Stimulated activated CD8-positive, alpha-beta memory T cell treated with anti-CD3 and anti-CD28 coated beads, Interleukin-7, amount 100 ng/mL, for 48 hours (primary cell): ENCODE measurements around the gene MCF2L2.

ENCODE experiments used
- DNase-seq, 2 donors: peaks; one replicate each; pipeline ENCODE4 v3.0.0-alpha.2; 2020; ENCODE audit warnings: low read depth in 1 of 2; ENCODE audit errors: extremely low read depth in 1 of 2

The MCF2L2 gene

DNA sequence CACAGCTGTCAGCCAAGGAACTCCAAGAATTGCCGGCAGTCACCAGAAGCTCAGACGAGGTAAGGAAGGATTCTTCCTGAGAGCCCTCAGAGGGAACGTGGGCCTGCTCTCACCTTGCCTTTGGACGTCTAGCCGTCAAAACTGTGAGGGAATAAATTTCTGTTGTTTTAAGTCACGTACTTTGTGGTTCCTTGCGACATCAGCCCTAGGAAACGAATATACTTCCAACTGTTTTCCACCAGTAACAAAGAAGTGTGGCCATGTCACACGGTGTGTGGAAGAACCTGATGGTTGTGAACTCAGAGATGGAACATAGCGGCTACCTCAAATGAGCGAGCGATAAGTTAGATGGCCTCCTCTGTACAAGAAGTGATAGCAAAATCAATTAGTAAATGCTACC is 216.3 kb downstream of the MCF2L2 start:
- DNase-seq, result no peak

DNA sequence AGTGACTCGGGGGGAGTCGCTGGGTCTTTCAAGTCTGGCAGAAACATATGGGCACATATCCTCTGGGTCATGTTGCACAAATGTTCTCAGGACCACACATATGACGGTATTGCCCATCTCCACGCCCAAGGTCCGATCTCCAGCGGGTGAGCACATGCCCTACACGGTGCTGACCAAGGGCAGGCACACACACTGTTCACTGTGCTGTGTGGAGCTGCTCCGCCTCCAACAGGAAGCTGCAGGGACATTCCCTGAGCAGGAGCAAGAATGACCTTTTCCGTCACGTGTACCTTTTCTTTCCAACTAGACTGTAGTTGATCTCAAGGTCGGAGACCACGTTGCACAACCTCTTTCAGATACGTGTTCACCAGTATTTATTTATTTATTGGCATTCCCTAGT is 217.1 kb downstream of the MCF2L2 start:
- no peak for DNase-seq

DNA sequence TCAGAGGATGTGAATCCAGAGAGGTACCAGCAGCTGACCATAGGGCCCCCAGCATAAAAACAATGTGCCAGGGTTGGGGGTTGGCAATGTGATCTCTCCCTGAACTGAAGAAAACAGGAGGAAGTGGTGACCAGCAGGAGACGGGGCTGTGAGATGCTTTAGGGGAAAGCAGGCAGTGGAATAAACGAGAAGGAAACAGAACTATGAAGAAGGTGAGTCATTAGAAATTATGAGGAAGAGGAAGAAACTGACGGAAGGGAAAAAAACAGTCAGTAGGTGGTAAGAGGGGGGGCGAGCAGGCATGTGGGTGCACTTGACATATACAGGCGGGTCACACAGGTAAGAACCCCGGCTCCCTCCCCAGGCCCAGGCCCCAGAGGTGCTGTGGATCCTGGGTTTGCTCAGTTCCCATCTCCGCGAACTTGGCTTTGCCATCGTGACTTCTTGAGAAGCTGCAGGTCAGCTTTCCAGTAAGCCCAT is 217.5 kb downstream of the MCF2L2 start:
- DNase-seq, result no peak

DNA sequence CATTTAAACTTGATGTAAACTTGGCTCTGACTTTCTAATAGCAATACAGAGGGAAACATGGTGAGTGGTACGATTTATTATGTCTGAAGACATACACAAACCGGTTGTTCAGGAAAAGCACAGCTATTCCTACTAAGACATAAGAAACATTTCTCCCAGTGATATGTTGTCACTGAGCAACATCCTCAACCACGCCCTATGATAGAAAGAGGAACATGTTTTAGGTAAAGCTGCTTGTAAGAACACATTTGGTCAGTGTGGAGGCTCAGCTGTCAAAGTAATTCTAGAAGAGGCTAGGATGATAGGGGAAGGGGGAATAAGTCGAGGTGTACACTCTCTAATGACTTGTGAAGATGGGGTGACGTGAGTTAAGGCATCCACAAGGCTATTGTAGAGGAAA is 218.1 kb downstream of the MCF2L2 start:
- DNase-seq, result no peak

DNA sequence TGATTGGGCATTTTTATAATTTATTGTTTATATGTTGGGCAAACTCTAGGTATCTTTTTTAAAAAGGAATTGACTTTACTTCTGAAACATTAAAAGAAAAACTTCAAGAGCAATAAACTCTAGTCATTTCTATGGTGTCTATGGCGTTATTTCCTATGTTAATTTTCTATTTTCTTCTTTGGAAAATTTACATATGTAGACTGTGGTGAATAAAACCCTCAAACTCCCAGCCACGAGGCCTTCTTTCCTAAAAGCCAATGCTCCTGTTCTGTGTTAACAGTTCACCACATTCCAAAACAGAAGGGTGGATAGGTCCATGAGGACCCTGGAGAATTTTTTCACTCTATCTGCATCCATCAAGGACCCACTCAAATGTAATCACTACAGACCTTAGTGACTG is 219.6 kb downstream of the MCF2L2 start:
- no peak for DNase-seq

DNA sequence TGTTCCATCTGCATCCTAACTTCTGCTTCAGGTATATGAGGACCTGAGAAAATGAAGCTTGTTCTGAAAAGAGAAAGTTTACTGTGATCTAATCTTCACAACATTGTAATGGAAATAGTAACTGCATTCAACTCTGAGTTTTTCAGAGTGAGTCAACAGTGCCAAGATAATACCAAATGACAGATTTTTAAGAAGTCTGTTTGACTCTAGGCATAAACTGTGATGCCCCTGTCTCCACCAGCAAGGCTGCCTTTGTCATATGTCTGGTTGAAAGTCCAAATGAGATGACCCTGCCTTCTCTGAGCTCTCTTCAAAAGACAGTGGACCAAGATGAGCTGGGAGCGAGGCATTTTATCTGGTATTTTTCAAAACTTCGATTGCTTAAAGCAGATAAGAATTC is 220.2 kb downstream of the MCF2L2 start:
- DNase-seq, result no peak

DNA sequence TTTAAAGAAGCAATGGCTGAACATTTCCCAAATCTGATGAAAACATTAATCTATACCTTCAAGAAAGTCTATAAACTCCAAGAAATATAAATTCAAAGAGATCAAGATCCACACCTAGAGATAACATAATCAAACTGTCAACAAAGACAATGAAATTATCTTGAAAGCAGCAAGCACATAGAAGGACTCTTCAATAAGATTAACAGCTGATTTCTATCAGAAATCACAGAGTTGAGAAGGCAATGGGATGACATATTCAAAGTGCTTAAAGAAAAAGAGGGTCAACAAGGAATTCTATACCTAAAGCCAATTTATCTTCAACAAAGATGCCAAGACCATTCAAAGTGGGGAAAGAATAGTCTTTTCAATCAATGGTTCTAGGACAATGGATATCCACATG is 224.7 kb downstream of the MCF2L2 start:
- DNase-seq, result no peak

DNA sequence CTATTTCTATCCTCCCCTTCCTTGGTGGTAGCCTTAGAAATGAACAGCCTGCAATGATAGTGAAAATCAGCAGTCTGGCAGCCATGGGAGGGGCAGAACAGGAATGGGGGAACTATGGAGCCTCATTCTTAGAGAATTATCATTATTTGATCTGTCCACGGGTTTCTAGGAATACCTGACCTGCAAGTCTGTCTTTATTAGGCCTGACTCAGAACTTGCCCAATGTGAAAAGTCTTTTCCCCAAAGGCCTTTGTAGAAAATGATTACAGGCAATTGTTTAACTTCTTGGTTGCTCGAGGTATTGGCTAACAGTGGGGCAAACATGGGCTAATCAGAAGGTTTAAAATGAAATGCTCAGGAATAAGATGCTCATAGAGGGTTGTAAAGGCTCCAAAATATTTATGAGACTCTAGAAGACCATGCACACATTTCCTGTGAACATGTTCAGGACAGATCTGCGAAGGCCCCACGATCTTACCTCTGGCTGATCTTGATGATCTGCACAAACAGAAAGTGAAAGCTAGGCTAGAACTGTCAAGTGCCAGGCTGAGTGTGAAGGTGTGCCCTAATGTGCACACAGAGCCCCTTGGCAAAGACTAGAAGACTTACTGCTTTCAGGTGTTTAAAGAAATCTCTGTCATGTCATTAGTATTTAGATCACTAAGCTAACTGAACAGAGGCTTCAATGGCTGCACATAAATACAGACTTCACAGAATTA is 226.3 kb downstream of the MCF2L2 start:
- no peak for DNase-seq

DNA sequence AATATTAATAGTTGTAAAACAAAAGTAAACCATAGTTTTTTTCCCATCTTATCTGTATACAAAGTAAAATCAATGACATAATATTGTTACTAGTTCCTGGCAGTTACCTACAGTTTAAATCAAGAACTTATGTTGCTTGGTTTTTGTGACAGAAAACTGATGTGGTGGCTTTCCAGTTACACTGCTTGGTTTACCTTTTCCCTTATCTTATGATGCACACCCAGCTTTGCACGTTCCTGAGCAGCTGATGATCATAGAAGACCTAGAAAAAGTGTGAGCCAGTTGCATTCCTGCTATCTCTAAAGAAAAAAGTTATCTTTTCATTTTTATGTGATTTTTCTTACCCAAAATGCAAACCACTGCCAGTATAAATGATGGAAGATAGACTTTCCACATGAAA is 229.5 kb downstream of the MCF2L2 start:
- no peak for DNase-seq

DNA sequence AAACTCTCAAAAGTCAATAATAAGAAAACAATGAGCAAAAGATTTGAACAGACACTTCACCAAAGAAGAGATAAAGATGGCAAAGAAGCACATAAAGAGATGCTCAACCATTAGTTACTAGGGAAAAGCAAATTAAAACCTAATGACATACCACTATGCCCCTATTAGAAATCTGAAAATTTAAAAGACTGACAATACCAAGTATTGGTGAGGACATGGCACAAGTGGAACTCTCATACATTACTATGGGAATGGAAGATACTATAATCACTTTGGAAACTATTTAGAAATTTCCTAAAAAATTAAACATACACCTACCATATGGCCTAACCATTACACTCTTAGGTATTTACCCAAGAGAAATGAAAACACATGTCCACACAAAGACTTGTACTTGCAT is 230.7 kb downstream of the MCF2L2 start:
- DNase-seq, result no peak

DNA sequence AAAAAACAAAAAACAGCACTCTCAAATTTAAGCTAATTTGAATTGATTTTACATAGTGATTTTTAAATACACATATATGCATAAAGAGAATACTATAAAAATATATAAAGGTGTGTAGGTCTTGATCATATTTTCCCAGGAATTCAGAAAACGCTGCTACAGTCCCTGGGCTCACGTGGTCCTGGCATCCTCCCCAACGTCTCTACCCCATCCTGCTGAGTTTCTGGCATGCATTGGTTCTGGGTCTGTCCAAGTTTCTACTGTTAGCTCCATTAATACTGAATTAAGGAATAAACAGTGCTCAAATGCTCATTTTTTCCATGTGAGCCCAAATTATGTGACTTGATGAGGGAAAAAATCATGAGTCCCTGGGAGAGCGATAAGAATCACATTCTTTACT is 233.2 kb downstream of the MCF2L2 start:
- DNase-seq, result no peak

DNA sequence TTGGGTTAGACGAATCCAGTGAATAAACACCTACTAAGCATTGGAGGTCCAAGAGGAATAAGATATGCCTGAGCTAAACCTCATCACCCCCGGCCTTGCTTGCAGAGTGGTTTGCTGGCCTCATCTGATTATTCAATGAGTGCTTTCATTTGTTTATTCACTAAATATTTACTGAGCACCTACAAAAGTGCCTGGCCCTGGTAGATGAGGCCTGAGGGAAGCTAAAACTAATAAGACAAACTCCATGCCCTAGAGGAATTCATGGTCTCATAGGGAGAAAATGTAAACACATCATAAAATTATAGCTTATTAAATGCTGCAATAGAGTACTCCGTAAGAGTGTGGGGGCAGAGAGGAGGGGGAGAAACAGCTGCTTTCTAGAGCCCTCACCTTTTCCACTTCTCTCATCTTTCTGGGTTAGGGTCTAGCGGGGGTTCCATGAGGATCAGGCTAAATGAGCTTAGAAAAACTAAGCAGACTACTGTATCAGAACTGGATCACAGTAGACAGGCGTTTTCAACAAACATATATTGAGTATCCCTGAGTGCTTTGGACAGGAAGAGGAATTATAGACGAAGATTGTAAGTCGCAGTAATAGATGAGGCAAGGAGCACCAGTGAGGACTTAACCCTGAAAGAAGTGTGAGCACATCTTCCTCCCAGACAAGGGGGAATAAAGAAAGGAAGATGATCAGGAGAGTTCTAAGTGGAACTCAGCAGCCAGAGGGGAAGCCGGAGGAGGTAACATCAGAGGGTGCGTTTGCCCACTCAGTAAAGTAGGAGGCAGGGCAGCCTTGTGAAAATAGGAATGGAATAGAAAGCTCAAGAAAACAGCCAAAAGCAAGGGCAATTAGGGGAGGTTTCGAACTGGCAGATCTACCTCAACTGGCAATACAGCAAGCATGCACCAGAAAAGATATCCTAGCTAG is 234.4 kb downstream of the MCF2L2 start:
- no peak for DNase-seq

DNA sequence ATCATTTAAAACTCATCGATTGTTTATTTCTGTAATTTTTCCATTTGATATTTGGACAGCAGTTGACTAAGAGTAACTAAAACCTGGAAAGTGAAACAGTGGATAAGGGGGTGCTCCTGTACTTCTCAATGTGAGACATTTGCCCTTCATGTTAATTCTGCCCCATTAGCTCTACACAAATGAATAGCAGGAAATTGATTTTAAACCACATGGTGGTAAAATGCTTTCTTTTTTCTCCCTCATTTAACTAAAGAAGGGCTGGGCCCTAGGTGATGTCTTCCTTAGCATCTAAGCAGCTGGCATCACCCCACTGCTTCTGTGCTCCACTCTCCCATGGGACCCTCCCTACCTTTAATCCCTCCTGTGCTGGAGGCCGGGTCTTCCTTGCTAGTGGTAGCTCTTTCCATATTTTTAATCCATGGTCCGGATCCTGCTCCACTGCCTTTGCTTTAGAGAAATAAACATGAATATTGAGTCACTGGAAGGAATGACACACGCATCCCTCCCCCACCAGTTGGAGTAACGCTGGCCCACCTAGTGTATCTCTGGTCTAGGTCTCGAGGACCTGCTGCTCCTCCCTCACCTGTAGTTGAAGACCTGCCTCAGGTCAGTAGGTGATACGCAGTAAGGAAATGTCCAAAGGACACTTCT is 235.6 kb downstream of the MCF2L2 start:
- no peak for DNase-seq

DNA sequence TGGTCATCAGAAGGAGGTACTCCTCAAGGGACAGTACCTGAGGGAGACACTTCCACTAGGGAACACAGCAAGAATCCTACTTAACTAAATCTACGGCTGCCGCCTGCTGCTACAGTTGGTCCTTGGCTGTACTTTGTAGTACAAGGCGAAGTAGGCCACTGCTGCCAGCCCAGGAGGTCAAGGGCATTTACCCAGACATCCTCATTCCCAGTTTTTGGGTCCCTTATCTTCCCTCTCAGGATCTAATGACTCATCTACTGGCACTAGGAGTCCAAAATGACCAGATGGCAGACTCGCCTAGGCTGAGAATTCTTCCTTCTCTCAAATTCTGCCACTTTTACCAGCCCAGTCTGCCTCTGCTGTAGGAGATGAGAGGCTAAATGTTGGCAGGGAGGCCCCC is 238.8 kb downstream of the MCF2L2 start:
- DNase-seq, result no peak

DNA sequence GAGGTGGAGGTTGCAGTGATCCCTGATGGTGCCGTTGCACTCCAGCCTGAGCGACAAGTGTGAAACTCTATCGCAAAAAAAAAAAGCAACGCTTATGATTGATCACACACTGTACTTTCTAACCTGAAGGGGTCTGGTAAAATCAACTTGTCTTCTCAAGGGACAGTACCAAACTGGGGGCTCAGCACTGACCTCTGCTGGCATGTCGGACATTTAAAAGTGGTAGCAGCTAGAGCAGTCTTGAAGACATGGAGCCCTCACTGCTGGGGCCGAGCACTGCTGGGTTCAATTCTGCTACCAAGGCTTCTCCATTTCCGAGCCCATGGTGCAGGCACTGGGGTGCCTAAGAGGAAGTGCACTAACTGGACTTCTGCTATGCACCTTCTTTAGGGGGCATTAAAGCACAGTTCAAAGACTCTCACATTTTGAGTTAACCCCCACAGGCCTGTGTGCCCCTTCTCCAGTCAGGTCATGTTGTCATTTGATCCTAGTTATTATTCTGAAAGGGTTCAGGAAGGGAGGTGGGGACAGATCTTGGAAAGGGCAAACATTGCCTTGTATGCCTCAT is 239.4 kb downstream of the MCF2L2 start:
- no peak for DNase-seq

DNA sequence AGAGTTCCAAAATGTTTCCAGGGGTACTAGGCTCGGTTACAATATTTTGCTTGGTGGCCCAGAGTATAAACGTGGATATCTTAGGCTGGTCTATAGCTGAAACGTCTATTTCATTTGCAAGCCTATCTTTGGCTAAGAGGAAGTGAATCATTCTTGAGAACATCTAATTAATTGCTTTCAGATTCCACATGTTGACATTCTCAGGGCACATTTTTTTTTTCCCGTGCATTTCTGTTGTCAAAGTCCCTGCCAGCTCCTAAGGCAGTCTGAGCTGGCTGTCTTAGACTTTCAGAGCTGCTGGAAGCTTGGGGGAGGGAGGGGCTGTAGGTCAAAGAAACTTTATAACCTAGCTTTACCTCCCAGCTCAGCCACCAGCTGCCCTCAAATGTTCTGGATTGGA is 242.7 kb downstream of the MCF2L2 start:
- no peak for DNase-seq

DNA sequence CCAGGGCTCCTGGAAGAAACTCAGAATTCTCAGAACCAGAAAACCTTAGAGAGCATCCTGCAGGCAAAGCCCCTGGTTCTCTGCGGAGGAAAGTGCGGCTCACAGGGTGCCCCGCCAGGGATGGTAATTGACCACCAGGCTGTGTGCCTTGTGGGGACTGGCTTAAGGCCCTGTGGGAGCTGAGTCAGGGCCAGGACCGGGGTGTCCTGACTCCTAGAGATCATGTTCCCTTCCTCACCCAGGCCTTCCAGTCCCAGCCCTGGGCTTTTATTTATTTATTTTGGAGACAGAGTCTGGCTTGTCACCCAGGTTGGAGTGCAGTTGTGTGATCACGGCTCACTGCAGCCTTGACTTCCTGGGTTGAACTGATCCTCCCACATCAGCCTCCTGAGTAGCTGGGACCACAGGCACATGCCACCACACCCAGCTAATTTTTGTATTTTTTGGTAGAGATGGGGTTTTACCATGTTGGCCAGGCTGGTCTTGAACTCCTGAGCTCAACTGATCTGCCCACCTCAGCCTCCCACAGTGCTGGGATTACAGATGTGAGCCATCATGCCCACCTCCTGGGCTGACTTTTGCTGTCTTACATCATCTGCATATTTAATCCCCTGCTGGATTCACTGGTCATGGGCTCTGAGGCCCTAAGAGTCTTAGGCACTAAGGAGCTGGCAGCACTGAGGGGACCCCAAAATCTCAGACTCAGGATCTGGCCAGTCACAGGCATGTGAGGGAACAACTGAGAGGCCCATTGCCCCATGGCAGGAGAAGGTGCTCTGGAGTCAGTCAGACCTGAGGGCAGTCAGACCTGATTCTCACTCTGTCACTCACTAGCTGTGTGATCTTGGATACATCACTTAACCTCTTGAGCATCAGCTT is 245.4 kb downstream of the MCF2L2 start:
- DNase-seq, result no peak

DNA sequence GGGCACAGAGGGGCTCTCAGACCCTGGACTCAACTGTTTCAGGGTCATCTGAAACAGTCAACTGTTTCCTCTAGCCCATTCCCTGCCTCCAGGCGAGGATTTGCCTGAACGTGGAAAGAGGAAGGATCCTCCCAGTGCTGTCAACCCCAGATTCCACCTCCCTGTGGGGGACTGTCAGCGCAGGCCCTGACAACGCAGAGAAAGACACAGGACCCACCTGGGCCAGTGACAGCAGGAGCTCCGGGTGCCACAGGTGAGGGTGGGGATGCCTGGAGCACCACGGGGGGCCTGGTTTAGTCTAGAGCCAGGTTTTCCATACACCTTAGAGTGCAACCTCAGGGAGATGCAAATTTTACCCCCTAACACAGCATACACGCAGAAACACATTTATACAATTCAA is 246.3 kb downstream of the MCF2L2 start:
- no peak for DNase-seq

DNA sequence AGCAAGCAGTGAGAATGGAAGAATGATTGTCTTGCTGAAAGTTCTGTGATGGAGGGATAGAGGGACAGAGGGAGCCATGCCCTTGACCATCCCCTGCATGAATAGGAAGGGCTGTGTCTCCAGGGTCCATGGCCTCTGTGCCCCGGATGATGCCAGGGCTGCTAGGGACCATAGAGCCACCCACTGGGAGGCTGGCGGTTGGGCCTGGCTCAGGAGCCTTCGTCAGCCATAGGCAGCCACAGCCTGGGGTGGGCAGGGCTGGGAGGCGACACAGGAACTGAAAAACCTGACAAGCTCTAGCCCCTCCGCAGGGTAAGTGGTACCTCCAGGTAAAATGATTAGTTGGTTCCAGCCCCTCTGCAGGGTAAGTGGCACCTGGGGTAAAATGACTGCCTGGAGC is 246.8 kb downstream of the MCF2L2 start:
- DNase-seq, result no peak

DNA sequence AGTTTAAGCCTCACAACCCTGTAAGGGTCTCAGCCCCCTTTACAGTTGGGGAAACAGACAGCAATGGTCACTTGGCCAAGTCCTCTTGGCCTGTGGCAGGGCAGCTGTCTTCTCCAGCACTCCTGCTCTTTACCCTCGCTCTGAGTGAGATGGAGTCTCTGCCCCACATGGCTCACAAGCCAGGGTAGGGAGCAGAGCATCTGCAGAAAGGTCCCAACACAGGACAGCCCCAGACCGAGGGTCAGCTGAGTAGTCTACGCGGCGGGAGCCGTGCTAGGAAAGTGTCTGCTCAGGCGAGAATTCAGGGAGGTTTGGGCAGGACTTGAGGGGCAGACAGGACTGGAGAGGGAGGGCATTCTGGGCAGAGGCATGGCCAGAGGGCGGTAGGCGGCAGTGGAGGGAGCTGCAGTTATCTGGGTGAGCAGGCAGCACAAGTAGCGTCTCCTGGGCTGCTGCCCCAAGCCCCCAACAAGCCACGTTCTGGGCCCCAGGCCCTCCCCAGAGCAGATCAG is 247.6 kb downstream of the MCF2L2 start:
- no peak for DNase-seq
